H1 (cell line): ENCODE results near the gene TMEM229B. TPM values are rescaled to one million over a fixed set of nuclear protein-coding genes. Genes with fewer than 3 reads are reported as not detected.

Experiments
- CTCF ChIA-PET: fragments of 300-600 bp; sonication (Branson Sonifier 250); formaldehyde crosslinking; loops from one replicate; lab custom pipeline; 2021; ENCODE audit not compliant: partially characterized antibody; lab: Charles Lee
- POLR2A ChIA-PET: fragments of 300-600 bp; sonication (Branson Sonifier 250); formaldehyde crosslinking; loops from one replicate; lab custom pipeline; 2021; ENCODE audit warnings: inconsistent platforms; ENCODE audit not compliant: partially characterized antibody; lab: Charles Lee
- DNase-seq, 2 experiments: peaks; one replicate each; pipeline versions ENCODE4 v3.0.0 to v3.0.0-alpha.2; 2010 to 2022; ENCODE audit warnings: low spot score in 2 of 2, low read depth in 1 of 2, mixed read lengths in 1 of 2
- FAIRE-seq: peaks from 2 replicates; lab custom pipeline; 2011; peaks lifted over from hg19 to GRCh38; lab: Jason Lieb, UNC
- H2AFZ ChIP-seq: 2 replicates; pipeline ENCODE4 v1.8.1; 2012; ENCODE audit warnings: low read length, inconsistent platforms
- H2AK5ac ChIP-seq: 2 replicates; pipeline ENCODE4 v1.6.1; 2013; ENCODE audit warnings: low read depth, low read length
- H2BK120ac ChIP-seq: replicated peaks from 2 replicates; pipeline ENCODE3; 2013; ENCODE audit warnings: low read depth, low read length, inconsistent platforms
- H2BK12ac ChIP-seq: 2 replicates; pipeline ENCODE4 v1.6.1; 2013; ENCODE audit warnings: low read depth, low read length
- H2BK15ac ChIP-seq: 2 replicates; pipeline ENCODE4 v1.6.1; 2013; ENCODE audit warnings: low read length
- H2BK20ac ChIP-seq: 2 replicates; pipeline ENCODE4 v1.6.1; 2013; ENCODE audit warnings: low read length
- H2BK5ac ChIP-seq: 2 replicates; pipeline ENCODE4 v1.6.1; 2013; ENCODE audit warnings: low read depth, low read length
- H3K14ac ChIP-seq: 2 replicates; pipeline ENCODE4 v1.6.1; 2013; ENCODE audit warnings: inconsistent platforms; ENCODE audit not compliant: insufficient read length
- H3K18ac ChIP-seq: 2 replicates; pipeline ENCODE4 v1.6.1; 2013; ENCODE audit warnings: low read length; ENCODE audit errors: extremely low read depth
- H3K23ac ChIP-seq: 2 replicates; pipeline ENCODE4 v1.6.1; 2013; ENCODE audit warnings: inconsistent platforms; ENCODE audit not compliant: insufficient read length
- H3K23me2 ChIP-seq: 2 replicates; pipeline ENCODE4 v1.6.1; 2013; ENCODE audit warnings: low read depth, low read length
- H3K27ac ChIP-seq: 2 replicates; pipeline ENCODE4 v1.6.1; 2011; ENCODE audit warnings: low read depth, low read length, inconsistent platforms
- H3K27me3 ChIP-seq, 4 experiments: replicated peaks in 1 of 4; 1 replicate in 1 of 4; 2 replicates in 3 of 4; pipeline versions ENCODE4 v1.6.1 to v1.8.1; 2011 to 2013; ENCODE audit warnings: low read length in 3 of 4, mild to moderate bottlenecking in 3 of 4, inconsistent platforms in 2 of 4, mixed read lengths in 2 of 4, moderate library complexity in 1 of 4; ENCODE audit not compliant: control insufficient read depth in 3 of 4, insufficient read depth in 3 of 4; ENCODE audit errors: extremely low read depth in 1 of 4
- H3K36me3 ChIP-seq, 4 experiments: 2 replicates each; pipeline versions ENCODE4 v1.6.1 to v1.8.1; 2011 to 2013; ENCODE audit warnings: mild to moderate bottlenecking in 4 of 4, low read length in 3 of 4, moderate library complexity in 2 of 4, control low read depth in 1 of 4, inconsistent platforms in 1 of 4; ENCODE audit not compliant: insufficient read depth in 4 of 4, control insufficient read depth in 2 of 4
- H3K4ac ChIP-seq: replicated peaks from 2 replicates; pipeline ENCODE3; 2013; ENCODE audit warnings: low read length, low read depth, mixed read lengths, inconsistent platforms; ENCODE audit not compliant: insufficient read length
- H3K4me1 ChIP-seq, 4 experiments: replicated peaks in 1 of 4; 1 replicate in 1 of 4; 2 replicates in 3 of 4; pipeline versions ENCODE4 v1.6.1 to v1.8.1; 2011 to 2013; ENCODE audit warnings: low read length in 3 of 4, inconsistent platforms in 2 of 4, mixed read lengths in 1 of 4; ENCODE audit not compliant: insufficient read depth in 4 of 4, control insufficient read depth in 3 of 4
- H3K4me2 ChIP-seq, 2 experiments: 2 replicates each; pipeline versions ENCODE4 v1.6.1 to v1.8.1; 2011 to 2013; ENCODE audit warnings: low read depth in 2 of 2, low read length in 2 of 2, control low read depth in 1 of 2, inconsistent platforms in 1 of 2, mild to moderate bottlenecking in 1 of 2; ENCODE audit not compliant: insufficient read depth in 1 of 2
- H3K4me3 ChIP-seq, 4 experiments: fragments of 200-600, 300-600 bp in 1 of 4; sonication (generic), shearing (Covaris generic), sonication (Bioruptor Twin) in 1 of 4; 2 replicates each; pipeline versions ENCODE4 v1.5.1 to v1.8.1; 2011 to 2016; ENCODE audit warnings: low read length in 4 of 4, low read depth in 3 of 4, control low read depth in 2 of 4, inconsistent platforms in 2 of 4, mild to moderate bottlenecking in 2 of 4, mixed read lengths in 1 of 4, moderate library complexity in 1 of 4; ENCODE audit not compliant: insufficient read depth in 2 of 4; ENCODE audit errors: extremely low read depth in 1 of 4
- H3K56ac ChIP-seq: replicated peaks from 2 replicates; pipeline ENCODE3; 2013; ENCODE audit warnings: low read depth, mild to moderate bottlenecking, mixed read lengths, low read length, inconsistent platforms; ENCODE audit not compliant: insufficient read length
- H3K79me1 ChIP-seq: 2 replicates; pipeline ENCODE4 v1.6.1; 2013; ENCODE audit warnings: low read depth, low read length, control low read depth
- H3K79me2 ChIP-seq, 2 experiments: 2 replicates each; pipeline versions ENCODE4 v1.6.1 to v1.8.1; 2012 to 2013; ENCODE audit warnings: low read length in 2 of 2, mild to moderate bottlenecking in 2 of 2, inconsistent platforms in 1 of 2; ENCODE audit not compliant: insufficient read depth in 2 of 2, control insufficient read depth in 1 of 2
- H3K9ac ChIP-seq, 4 experiments: replicated peaks in 1 of 4; 1 replicate in 1 of 4; 2 replicates in 3 of 4; pipeline versions ENCODE4 v1.6.1 to v1.8.1; 2011 to 2013; ENCODE audit warnings: low read depth in 3 of 4, low read length in 3 of 4, control low read depth in 2 of 4, mild to moderate bottlenecking in 2 of 4, moderate library complexity in 2 of 4, inconsistent platforms in 1 of 4; ENCODE audit errors: extremely low read depth in 1 of 4
- H3K9me3 ChIP-seq, 2 experiments: 2 replicates each; pipeline versions ENCODE4 v1.6.1 to v1.8.1; 2012 to 2013; ENCODE audit warnings: mild to moderate bottlenecking in 2 of 2, moderate library complexity in 2 of 2, control low read depth in 1 of 2, inconsistent platforms in 1 of 2, low read depth in 1 of 2, low read length in 1 of 2, mixed read lengths in 1 of 2; ENCODE audit not compliant: insufficient read depth in 2 of 2
- H4K20me1 ChIP-seq, 2 experiments: replicated peaks in 1 of 2; 2 replicates each; pipeline versions ENCODE3 to v1.8.1; 2011 to 2013; ENCODE audit warnings: inconsistent platforms in 2 of 2, low read length in 2 of 2, mild to moderate bottlenecking in 1 of 2; ENCODE audit not compliant: insufficient read depth in 2 of 2, control insufficient read depth in 1 of 2
- H4K5ac ChIP-seq: 2 replicates; pipeline ENCODE4 v1.6.1; 2013; ENCODE audit warnings: low read length, low read depth, mixed read lengths, inconsistent platforms; ENCODE audit not compliant: insufficient read length
- H4K8ac ChIP-seq: 2 replicates; pipeline ENCODE4 v1.8.0; 2013; ENCODE audit warnings: mild to moderate bottlenecking, moderate library complexity, low read length, inconsistent platforms; ENCODE audit not compliant: insufficient read depth; ENCODE audit errors: extremely low read depth
- H4K91ac ChIP-seq: replicated peaks from 2 replicates; pipeline ENCODE3; 2013; ENCODE audit warnings: low read length, mixed read lengths, inconsistent platforms; ENCODE audit not compliant: insufficient read length
- EGR1 ChIP-seq: IDR thresholded peaks from 2 replicates; pipeline ENCODE4 v1.6.1; 2011; ENCODE audit warnings: low read depth, low read length, borderline replicate concordance
- GTF2F1 ChIP-seq: IDR thresholded peaks from 2 replicates; pipeline ENCODE4 v1.6.1; 2012; ENCODE audit warnings: low read depth, low read length, improper control_type of control experiment, borderline replicate concordance
- POLR2AphosphoS5 ChIP-seq: IDR thresholded peaks from 2 replicates; pipeline ENCODE4 v1.6.1; 2011; ENCODE audit warnings: low read depth, low read length
- SIN3A ChIP-seq, 2 experiments: IDR thresholded peaks in 1 of 2; conservative IDR thresholded peaks in 1 of 2; 2 replicates each; pipeline ENCODE4 v1.6.1; 2011 to 2012; ENCODE audit warnings: low read length in 2 of 2, improper control_type of control experiment in 1 of 2, low read depth in 1 of 2, mild to moderate bottlenecking in 1 of 2
- SIRT6 ChIP-seq: IDR thresholded peaks from one replicate; pipeline ENCODE4 v1.7.1; 2012; ENCODE audit warnings: low read length, inconsistent platforms
- SIX5 ChIP-seq: IDR thresholded peaks from 2 replicates; pipeline ENCODE4 v1.6.1; 2011; ENCODE audit warnings: mild to moderate bottlenecking, low read depth, low read length
- SP2 ChIP-seq: IDR thresholded peaks from 2 replicates; pipeline ENCODE4 v1.6.1; 2012; ENCODE audit warnings: mild to moderate bottlenecking, low read length, inconsistent platforms
- SUZ12 ChIP-seq: fragments of 200-600 bp; sonication (generic); IDR thresholded peaks from 2 replicates; pipeline ENCODE4 v1.6.1; 2012; ENCODE audit warnings: mild to moderate bottlenecking, inconsistent platforms, low read length, moderate library complexity, mixed read lengths
- TBP ChIP-seq: IDR thresholded peaks from 2 replicates; pipeline ENCODE4 v1.6.1; 2011; ENCODE audit warnings: low read depth, low read length, improper control_type of control experiment
- WGBS, 2 experiments: shearing (Covaris generic) in 1 of 2; methylation state at CpG; one replicate each; pipeline versions ENCODE4 v1.1.6 to v1.1.7; 2013 to 2015; ENCODE audit warnings: low lambda C conversion rate in 2 of 2, mixed read lengths in 2 of 2, inconsistent platforms in 1 of 2, low coverage in 1 of 2, missing lambda C conversion rate in 1 of 2; ENCODE audit not compliant: insufficient replicate concordance in 2 of 2, insufficient coverage in 1 of 2, insufficient read length in 1 of 2; ENCODE audit errors: extremely low coverage in 1 of 2, missing lambda C conversion rate in 1 of 2; 5-methylcytosine and 5-hydroxymethylcytosine counted together
- polyA plus RNA-seq, 7 experiments: library from polyadenylated mRNA; depleted of rRNA in 3 of 7; stranded (reverse) in 5 of 7; unstranded in 2 of 7; fragments of >200 nt in 5 of 7; fragments of 200-250 nt in 2 of 7; gene quantifications; 1 replicate in 5 of 7; 2 replicates in 1 of 7; 4 replicates in 1 of 7; pipeline versions ENCODE4 v1.2.1 to v1.2.3, GENCODE V29; 2011 to 2013; ENCODE audit warnings: missing spikeins in 2 of 7, mixed read lengths in 2 of 7
- total RNA-seq: library from RNA; stranded (reverse); fragmentation: NEBNext Ultra II Directional; extraction: Animal tissue kit (Norgen Biotek cat#: 25700); gene quantifications from 2 replicates; pipeline ENCODE4 v1.2.1, GENCODE V29; 2021
- TF ChIP-seq, protein P1 (sequence below): IDR thresholded peaks from 2 replicates; pipeline ENCODE4 v1.6.1; 2012; ENCODE audit warnings: inconsistent platforms
- TF ChIP-seq, protein P2 (sequence below): IDR thresholded peaks from 2 replicates; pipeline ENCODE4 v1.6.1; 2012; ENCODE audit warnings: inconsistent platforms

TMEM229B gene
- total and polyA plus RNA-seq, 2 of the 8 experiments (the other 6 are each of a cell fraction or from before 2014, with no cell fraction given), result 0.73 to 0.85 TPM

DNA sequence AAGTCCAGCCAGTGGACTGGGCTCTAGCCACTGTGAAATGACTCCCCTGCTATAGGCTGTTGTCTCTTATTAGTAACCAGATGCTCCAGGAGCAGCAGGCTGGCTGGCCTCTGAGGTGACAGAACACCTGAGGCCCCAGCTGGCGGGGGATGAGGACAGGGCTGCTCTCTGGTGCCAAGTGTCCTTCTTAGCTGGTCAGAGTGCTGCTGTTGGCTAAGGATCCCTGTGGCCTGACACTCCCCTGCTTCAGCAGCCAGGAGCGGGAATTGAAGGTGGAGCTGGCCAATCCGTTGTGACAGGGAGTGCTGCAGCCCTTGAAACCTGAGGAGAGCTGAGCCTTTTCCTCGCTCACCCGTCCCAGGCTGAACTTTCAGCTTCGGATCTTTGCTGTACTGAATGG is 30.7 kb downstream of the TMEM229B start:
- Histone ChIP-seq H3K9me3 (peaks cover 0 to 4% of the 10 kb centered on the region in 2 experiments; a peak in 1 of 4 replicates), H2BK120ac (no peak overlapping the region), H2BK12ac (no peak overlapping the region), H2BK15ac (no peak overlapping the region), H4K8ac (no peak overlapping the region), H4K91ac (no peak overlapping the region), H3K79me1 (no peaks in the 10 kb centered on the region), H2BK20ac (no peak overlapping the region), H4K20me1 (no peaks in the 10 kb centered on the region), H3K4me3 (no peak overlapping the region), H3K27ac (no peak overlapping the region), H3K14ac (no peak overlapping the region), H3K4me2 (peak overlapping the region in 1 of 2 experiments; percentile 12; a peak in 2 of 4 replicates), H3K23ac (no peak overlapping the region), H2AFZ (peak overlapping the region; percentile 11; the same call in 1 of the 2 replicates), H2BK5ac (no peak overlapping the region), H3K9ac (no peak overlapping the region; a peak in 1 of 7 replicates), H3K27me3 (no peaks in the 10 kb centered on the region; a peak in 1 of 7 replicates), H4K5ac (no peak overlapping the region), H3K79me2 (no peaks in the 10 kb centered on the region), H3K4ac (no peak overlapping the region), H3K36me3 (no peaks in the 10 kb centered on the region), H2AK5ac (no peak overlapping the region), H3K23me2 (no peaks in the 10 kb centered on the region), H3K56ac (no peak overlapping the region), H3K4me1 (peaks cover 0 to 4% (median 1%) of the 10 kb centered on the region in 4 experiments; a peak in 3 of 7 replicates), H3K18ac (no peak overlapping the region)
- ChIA-PET CTCF (interaction anchor here (0.6 to 4.6 kb wide), 25 partner anchors 7 to 142 kb away, joined by 3 to 39 read pairs (median 4); partner anchors contain the start of genes ATP6V1D, EIF2S1 and PIGH), POLR2A (interaction anchor here (0.9 to 1.2 kb wide), 6 partner anchors 9 to 84 kb away, joined by 3 to 4 read pairs (median 3); partner anchors contain the start of gene PLEKHH1)
- DNase-seq (peak; percentile 17 to 58), FAIRE-seq (peak; percentile 42)
- WGBS, 2 experiments, result 23% methylated on average over 6 of the region's 6 CpGs; no CpG with 5 or more reads in 1 of the 2 experiments
- TF ChIP-seq SP2 (no peak), EGR1 (no peak), POLR2AphosphoS5 (no peak), SIRT6 (no peak), SIX5 (no peak), GTF2F1 (no peak), TBP (peak; percentile 47; the same call in 1 of the 2 replicates), SUZ12 (no peak), SIN3A (conservative IDR thresholded peaks at IDR 0.05 in 1 of 2, IDR thresholded peaks at IDR 0.05 in 1 of 2; ENCODE audit: low read depth in 1 of 2, low read length in 2 of 2) (0 out of 4 replicates have a peak, but pooled peaks of 1 of the 2 experiments have one; percentile 15)
- TF ChIP-seq, protein P1, sequence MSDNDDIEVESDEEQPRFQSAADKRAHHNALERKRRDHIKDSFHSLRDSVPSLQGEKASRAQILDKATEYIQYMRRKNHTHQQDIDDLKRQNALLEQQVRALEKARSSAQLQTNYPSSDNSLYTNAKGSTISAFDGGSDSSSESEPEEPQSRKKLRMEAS, result peak; percentile 69
- TF ChIP-seq, protein P2, sequence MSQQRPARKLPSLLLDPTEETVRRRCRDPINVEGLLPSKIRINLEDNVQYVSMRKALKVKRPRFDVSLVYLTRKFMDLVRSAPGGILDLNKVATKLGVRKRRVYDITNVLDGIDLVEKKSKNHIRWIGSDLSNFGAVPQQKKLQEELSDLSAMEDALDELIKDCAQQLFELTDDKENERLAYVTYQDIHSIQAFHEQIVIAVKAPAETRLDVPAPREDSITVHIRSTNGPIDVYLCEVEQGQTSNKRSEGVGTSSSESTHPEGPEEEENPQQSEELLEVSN, result peak; percentile 93
